GM18873 (cell line): ENCODE data around the gene EIF2AK3.
"Not testable (repeated sequence)": the region's sequence is repeated elsewhere in the genome, so short reads cannot be mapped to it uniquely, and the experiment has no call there.

ENCODE experiments used
- ATAC-seq: cut with Tn5 transposase; IDR thresholded peaks from one replicate; pipeline ENCODE4 v1.9.1; 2021; ENCODE audit warnings: mild to moderate bottlenecking, moderate library complexity, moderate number of reproducible peaks; ENCODE audit not compliant: unreplicated experiment, low FRiP score

EIF2AK3 gene

DNA sequence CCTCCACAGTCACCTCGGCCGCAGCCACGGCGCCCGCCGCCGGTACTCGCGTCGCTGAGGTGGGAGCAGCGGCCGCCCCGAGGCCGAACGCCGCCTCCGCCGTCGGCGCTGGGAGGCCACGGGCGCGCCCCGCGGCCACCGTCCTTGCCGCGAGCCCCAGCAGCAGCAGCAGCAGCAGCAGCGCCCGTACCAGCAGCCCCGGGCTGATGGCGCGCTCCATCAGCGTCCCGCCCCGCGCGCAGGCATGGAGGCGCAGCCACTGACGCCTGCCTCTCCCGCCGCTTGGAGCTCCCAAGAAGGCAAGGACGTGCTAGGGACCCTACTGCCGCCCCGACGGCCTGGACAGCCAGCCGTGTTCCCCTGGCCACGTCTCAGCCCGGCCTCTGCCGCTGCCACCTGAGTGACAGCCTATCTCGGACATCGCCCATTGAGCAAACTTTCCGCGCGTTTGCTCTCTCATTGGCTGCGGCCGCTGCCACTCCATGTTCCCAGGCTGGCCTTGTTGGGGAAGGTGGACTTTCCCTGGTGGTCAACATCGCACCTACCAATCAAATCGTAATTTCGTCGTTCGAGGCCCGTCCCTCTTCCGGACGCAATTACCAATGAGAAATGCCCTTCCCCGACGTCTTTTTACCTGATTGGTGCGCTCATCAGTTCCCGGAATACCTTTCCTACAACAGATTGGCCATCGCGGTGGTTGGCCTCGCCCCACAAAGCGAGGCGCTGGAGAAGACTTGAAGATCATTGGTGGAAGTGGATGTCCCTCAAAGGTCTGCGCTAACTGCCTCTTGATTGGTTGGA, at the start of gene EIF2AK3:
Gene EIF2AK3 (minus strand): TSS at position 410 of the 801 bp plus-strand sequence. CDS start 190 bp downstream, at position 220.
- peak; percentile 90 for ATAC-seq

DNA sequence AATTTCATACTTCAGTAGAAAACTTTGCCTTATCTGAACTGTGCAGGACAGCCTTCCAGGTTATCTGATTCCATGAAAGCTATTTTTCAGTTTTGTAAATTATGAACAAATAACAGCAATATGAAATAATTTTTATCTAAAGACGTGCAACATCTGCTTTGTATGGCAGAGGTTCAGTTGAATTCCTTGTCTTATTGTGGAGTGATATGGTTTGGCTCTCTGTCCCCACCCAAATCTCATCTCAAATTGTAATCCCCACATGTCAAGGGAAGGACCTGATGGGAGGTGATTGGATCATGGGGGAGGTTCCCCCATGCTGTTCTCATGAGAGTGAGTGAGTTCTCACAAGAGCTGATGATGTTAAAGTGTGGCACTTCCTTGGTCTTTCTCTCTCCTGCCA, 46.1 kb upstream of the EIF2AK3 start:
- ATAC-seq, result no peak

GRCh38 chr2:88671786-88672427, 44.6 kb upstream of the EIF2AK3 start:
- ATAC-seq, result no peak

DNA sequence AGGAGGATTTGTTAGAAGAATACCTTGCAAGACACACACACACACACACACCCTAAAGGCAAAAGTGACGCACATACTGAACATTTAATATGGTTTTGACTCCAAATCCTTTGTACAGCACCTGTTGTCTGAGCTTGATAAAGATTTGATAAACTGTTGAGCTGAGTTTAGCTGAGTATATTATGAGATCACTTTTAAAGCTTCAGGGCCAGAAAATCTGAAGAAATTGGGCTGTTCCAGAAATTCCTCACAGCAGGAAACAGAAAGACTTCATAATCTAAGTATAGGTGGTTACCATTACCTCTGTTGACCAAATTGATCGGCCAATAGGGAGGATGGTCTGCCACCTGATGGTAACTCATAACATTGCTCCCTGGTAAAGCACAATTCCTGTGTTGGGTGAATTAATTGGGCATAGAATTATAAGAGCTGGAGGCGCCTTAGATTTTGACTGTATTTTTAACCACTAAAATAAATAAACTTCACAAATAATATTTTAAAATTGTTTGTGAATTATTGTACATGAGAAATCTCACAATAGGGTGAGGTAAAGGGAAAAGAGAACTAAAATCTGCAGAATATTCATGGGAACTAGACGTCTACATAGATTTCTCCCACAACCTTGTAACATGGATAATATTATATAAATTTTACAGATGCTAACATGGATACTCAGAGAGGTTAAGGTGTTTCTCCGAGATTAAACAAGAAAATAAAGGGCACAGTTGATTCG, 42.4 kb upstream of the EIF2AK3 start:
- no peak for ATAC-seq

- ATAC-seq, result no peak
These were observed 41.6 kb upstream of the EIF2AK3 start for GRCh38 chr2:88668862-88669261.

DNA sequence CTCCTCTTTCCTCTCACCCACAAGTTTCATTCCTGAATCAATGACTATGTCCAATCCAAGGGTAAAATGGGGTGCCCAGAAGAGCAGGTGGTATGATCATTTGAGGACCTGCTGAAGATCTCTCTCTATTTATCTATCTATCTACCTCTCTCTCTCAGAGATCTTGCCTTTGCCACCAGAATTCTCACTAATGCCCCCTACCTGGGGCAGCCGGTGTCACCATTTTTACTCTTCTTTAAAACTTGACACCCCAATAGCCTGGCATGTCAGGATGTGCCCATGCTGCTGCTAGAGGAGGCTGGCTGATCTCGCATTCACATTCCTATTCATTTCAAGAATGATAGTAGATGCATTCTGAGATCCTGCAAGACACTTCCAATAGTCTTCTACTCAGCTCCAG, 40.0 kb upstream of the EIF2AK3 start:
- ATAC-seq, result no peak

GRCh38 chr2:88666576-88666975, 39.3 kb upstream of the EIF2AK3 start:
- ATAC-seq, result no peak

DNA sequence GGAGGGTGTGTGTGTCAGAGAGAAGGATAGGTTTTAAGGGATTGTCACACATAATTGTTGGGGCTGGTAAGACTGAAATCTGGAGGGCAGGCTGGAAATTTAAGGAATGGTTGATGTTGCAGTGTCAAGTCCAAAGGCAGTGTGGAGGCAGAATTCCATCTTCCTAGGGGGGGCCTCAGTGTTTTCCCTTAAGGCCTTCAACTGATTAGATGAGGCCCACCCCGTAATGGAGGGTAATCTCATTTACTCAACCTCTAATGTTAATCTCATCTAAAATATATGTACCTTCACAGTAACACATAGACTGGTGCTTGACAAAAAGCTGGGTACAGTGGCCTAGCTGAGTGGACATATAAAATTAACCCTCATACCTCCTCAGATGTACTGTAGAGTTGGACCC, 33.4 kb upstream of the EIF2AK3 start:
- no peak for ATAC-seq

GRCh38 chr2:88659538-88659915, 32.3 kb upstream of the EIF2AK3 start:
- no peak for ATAC-seq

- no peak for ATAC-seq
These were observed 31.7 kb upstream of the EIF2AK3 start for GRCh38 chr2:88658881-88659537.

- no peak for ATAC-seq
These were observed 31.1 kb upstream of the EIF2AK3 start for GRCh38 chr2:88658326-88658725.

DNA sequence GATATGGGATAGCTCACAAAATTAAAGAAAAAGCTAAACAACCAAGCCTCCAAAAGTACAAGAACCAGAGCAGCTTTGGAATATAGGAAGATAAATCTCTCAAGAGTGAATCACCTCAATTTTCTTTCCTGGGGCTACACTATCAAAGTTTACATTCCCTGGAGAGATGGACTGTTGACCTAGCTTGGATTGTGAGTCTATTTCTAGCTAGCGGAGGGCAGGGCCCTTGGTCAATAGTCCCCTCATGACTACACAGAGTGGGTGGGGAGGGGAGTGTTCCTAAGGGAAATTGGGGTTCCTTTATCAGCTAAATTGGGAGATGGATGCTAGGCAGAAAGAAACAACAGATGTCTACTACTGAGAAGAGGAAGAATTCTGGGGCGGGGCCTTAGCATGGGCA, 29.9 kb upstream of the EIF2AK3 start:
- no peak for ATAC-seq

DNA sequence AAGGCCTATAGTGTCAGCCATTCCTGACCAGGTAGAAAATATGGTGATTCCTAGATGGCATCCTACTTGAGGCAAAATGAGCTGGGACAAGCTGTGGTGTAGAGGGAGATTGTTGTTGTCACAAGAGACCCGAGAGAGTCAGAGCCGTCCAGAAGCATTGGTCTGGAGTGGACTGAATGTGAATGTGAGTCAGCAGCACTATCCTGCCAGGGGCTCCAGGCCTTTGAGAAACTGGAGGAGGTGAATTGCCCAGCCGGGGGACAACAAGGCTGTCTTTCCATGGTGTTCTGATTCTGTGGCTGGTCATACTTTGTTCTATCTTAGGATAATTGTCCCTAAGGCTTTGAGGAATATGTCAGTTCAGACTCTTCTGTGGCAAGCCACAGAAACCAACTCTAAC, 29.4 kb upstream of the EIF2AK3 start:
- ATAC-seq, result no peak

DNA sequence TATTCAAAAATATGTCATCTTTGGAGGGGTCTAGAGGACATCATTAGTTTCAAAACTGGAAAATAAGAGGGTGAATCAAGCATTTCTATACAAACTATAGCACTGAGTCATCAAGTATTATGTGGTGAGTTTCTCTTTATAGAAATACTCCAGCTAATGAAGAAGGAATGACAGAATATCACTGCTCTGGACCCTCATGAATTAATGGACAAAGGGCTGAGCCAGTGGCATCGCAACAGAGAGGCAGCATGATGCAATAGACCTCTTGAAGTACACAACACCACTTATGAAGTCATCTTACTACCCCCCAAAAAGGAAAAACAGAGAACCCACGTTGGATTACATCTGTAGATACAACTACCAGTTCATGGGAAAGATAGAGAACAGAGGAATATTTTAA, 27.4 kb upstream of the EIF2AK3 start:
- ATAC-seq, result no peak

- no peak for ATAC-seq
These were observed 24.4 kb upstream of the EIF2AK3 start for GRCh38 chr2:88651646-88652045.

DNA sequence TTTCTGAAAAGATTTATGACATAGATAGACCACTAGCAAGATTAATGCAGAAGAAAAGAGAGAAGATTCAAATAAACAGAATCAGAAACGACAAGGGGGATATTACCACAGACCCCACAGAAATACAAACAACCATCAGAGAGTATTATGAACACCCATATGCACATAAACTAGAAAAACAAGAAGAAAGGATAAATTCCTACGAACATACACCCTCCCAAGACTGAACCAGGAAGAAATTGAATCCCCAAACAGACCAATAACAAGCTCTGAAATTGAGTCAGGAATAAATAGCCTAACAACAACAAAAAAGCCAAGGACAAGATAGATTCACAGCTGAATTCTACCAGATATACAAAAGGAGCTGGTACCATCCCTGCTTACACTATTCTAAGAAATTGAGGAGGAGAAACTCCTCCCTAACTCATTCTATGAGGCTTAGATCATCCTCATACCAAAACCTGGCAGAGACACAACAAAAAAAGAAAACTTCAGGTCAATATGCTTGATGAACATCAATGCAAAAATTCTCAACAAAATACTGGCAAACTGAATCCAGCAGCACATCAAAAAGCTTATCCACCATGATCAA, 18.1 kb upstream of the EIF2AK3 start:
- not testable (repeated sequence) for ATAC-seq

- no peak for ATAC-seq
These were observed 15.0 kb upstream of the EIF2AK3 start for GRCh38 chr2:88642278-88642677.

- ATAC-seq, result no peak
These were observed 14.1 kb upstream of the EIF2AK3 start for GRCh38 chr2:88641330-88641729.

GRCh38 chr2:88639865-88640264, 12.6 kb upstream of the EIF2AK3 start:
- ATAC-seq, result no peak

DNA sequence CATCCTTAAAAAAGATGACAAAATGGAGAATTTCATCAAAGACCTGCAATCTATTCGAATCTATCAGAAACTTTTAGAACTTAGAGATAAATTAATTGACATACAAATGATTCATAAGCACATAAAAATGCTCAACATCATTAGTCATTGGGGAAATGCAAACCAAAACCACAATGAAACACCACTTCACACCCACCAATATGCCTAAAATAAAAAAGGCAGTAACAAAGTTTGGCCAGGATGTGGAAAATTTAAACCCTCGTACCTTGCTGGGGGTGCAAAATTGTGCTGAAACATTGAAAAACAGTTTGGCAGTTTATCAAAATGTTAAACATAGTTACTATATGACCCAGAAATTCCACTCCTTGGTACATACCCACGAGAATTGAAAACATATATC, 11.5 kb upstream of the EIF2AK3 start:
- ATAC-seq, result no peak
